GM12865 (cell line): ENCODE data around the gene ST3GAL2.
A peak's percentile ranks its signal among the peaks of the same experiment; 100 is the strongest.
"Not testable (repeated sequence)": the region's sequence is repeated elsewhere in the genome, so short reads cannot be mapped to it uniquely, and the experiment has no call there.

ENCODE experiments used
- DNase-seq: peaks from one replicate; pipeline ENCODE4 v3.0.0; 2010; ENCODE audit warnings: low read depth
- H3K4me3 ChIP-seq: 2 replicates; pipeline ENCODE4 v1.5.1; 2011; ENCODE audit warnings: mild to moderate bottlenecking, low read depth, low read length, control low read depth
- CTCF ChIP-seq: IDR thresholded peaks from 2 replicates; pipeline ENCODE4 v1.5.1; 2011; ENCODE audit warnings: low read length, control low read depth, low read depth, inconsistent platforms; ENCODE audit not compliant: insufficient read depth; ENCODE audit errors: missing control alignments

ST3GAL2 gene

GRCh38 chr16:70388006-70388680, 50.8 kb downstream of the ST3GAL2 start:
- no peak overlapping the region for H3K4me3 ChIP-seq
- DNase-seq = no peak
- no peak for TF ChIP-seq CTCF

- H3K4me3 ChIP-seq, DNase-seq: not testable (repeated sequence)
Observed at GRCh38 chr16:70386289-70386986, 52.5 kb downstream of the ST3GAL2 start.

- no peak for TF ChIP-seq CTCF
- no peak for DNase-seq
- H3K4me3 ChIP-seq = no peak overlapping the region
Observed at GRCh38 chr16:70383421-70383960, 55.4 kb downstream of the ST3GAL2 start.

- DNase-seq = no peak
- no peak for TF ChIP-seq CTCF
- H3K4me3 ChIP-seq = peak overlapping the region; percentile 57
Observed at GRCh38 chr16:70381604-70382342, 57.1 kb downstream of the ST3GAL2 start.

- H3K4me3 ChIP-seq = peak overlapping the region; percentile 57
- peak; percentile 29 for TF ChIP-seq CTCF
- DNase-seq = peak; percentile 99
Observed at GRCh38 chr16:70380919-70381603, 57.8 kb downstream of the ST3GAL2 start.

- peak; percentile 79 for DNase-seq
- no peak for TF ChIP-seq CTCF
- peak overlapping the region; percentile 57 for H3K4me3 ChIP-seq
Observed at GRCh38 chr16:70380248-70380918, 58.5 kb downstream of the ST3GAL2 start.
